ENCODE measurements around the gene TTC34. TPM values are rescaled to one million over a fixed set of nuclear protein-coding genes. Genes with fewer than 3 reads are reported as not detected.

Gene TTC34
- total and polyA plus RNA-seq, 2 of the 4 experiments (the other 2 are of a cell fraction), result under 0.01 to 0.09 TPM

- CTCF ChIA-PET, result interaction anchor here (0.5 kb wide), 1 partner anchor 975 kb away, joined by 4 read pairs; no protein-coding TSS in a partner anchor
Measured at GRCh38 chr1:2646837-2647236, 154.7 kb downstream of the TTC34 start.

More at GRCh38 chr1:2646837-2647236, 154.7 kb downstream of the TTC34 start:
- H3K23ac ChIP-seq (ENCODE audit: low read depth, low read length), result no peak overlapping the region
- H3K79me1 ChIP-seq (ENCODE audit: low read depth in 1 of 2, low read length in 2 of 2), result no peaks in the 10 kb centered on the region; a peak in 1 of 4 replicates
- no peak overlapping the region for H2BK15ac ChIP-seq (ENCODE audit: low read depth, low read length)
- H3K36me3 ChIP-seq (ENCODE audit: control insufficient read depth, insufficient read depth, low read length), result no peaks in the 10 kb centered on the region
- POLR2A ChIA-PET (ENCODE audit: unreplicated experiment), result no interaction called here
- no peak overlapping the region for H4K5ac ChIP-seq (ENCODE audit: low read depth, low read length)
- H2BK120ac ChIP-seq (ENCODE audit: low read depth, low read length), result no peak overlapping the region
- DNase-seq (no peak), ATAC-seq (ENCODE audit: low read depth) (no peak)
- BruUV-seq (replicated peaks), result no TSS peak
- H2AFZ ChIP-seq (replicated peaks; ENCODE audit: low read length, poor library complexity), result no peak overlapping the region
- dilution Hi-C loops (cut with HindIII; ENCODE audit: low sequenced_read_pairs, unreplicated experiment), result no loop called here
- no peak overlapping the region for H3K56ac ChIP-seq (ENCODE audit: extremely low read depth, insufficient read depth, low read length)
- no peak overlapping the region for H3K4me3 ChIP-seq (ENCODE audit: insufficient read depth, low read depth, low read length)
- H4K20me1 ChIP-seq (ENCODE audit: insufficient read depth, low read length), result no peaks in the 10 kb centered on the region
- TF ChIP-seq MAFK (IDR thresholded peaks at IDR 0.05; ENCODE audit: low read depth, low read length) (no peak), MXI1 (IDR thresholded peaks at IDR 0.05; ENCODE audit: borderline replicate concordance, low read depth, low read length) (no peak), CEBPB (IDR thresholded peaks at IDR 0.05; ENCODE audit: low read depth, low read length) (no peak), SMC3 (IDR thresholded peaks at IDR 0.05; ENCODE audit: low read depth, low read length) (no peak), FOS (IDR thresholded peaks at IDR 0.05; ENCODE audit: low read depth, low read length) (no peak), USF2 (IDR thresholded peaks at IDR 0.05; ENCODE audit: low read depth, low read length) (no peak), RFX5 (IDR thresholded peaks at IDR 0.05; ENCODE audit: low read depth, low read length) (no peak), ELK1 (IDR thresholded peaks at IDR 0.05; ENCODE audit: borderline replicate concordance, low read depth, low read length) (no peak), CTCF (conservative IDR thresholded peaks at IDR 0.05; ENCODE audit: low read depth, low read length) (no peak), NFE2L2 (IDR thresholded peaks at IDR 0.05; ENCODE audit: low read depth, low read length) (no peak), CHD1 (IDR thresholded peaks at IDR 0.05; ENCODE audit: low read depth, low read length) (no peak), MAZ (IDR thresholded peaks at IDR 0.05; ENCODE audit: borderline replicate concordance, low read depth, low read length) (no peak), POLR2A (IDR thresholded peaks at IDR 0.05; ENCODE audit: low read depth, low read length) (no peak), RAD21 (IDR thresholded peaks at IDR 0.05; ENCODE audit: low read length) (no peak), RCOR1 (IDR thresholded peaks at IDR 0.05; ENCODE audit: insufficient replicate concordance, low read length) (no peak), BHLHE40 (IDR thresholded peaks at IDR 0.05; ENCODE audit: low read depth, low read length) (no peak)
- no peak overlapping the region for H2AK9ac ChIP-seq (replicated peaks; ENCODE audit: low read depth, low read length, poor library complexity)
- H2BK5ac ChIP-seq (ENCODE audit: low read depth, low read length, poor library complexity, severe bottlenecking), result no peak overlapping the region
- H3K4ac ChIP-seq (ENCODE audit: low read depth, low read length), result no peak overlapping the region
- H2AK5ac ChIP-seq (ENCODE audit: low read depth, low read length), result no peak overlapping the region
- no peak overlapping the region for H4K8ac ChIP-seq (ENCODE audit: low read depth in 2 of 2, low read length in 2 of 2)
- H3K18ac ChIP-seq (ENCODE audit: low read depth, low read length), result no peak overlapping the region
- intact Hi-C loops (cut with micrococcal nuclease), result no loop called here
- no peak overlapping the region for H3K14ac ChIP-seq (replicated peaks; ENCODE audit: low read depth, low read length)
- no peak overlapping the region for H3K9ac ChIP-seq (ENCODE audit: low read depth, low read length)
- no peak overlapping the region for H3K27ac ChIP-seq (ENCODE audit: insufficient read depth, low read length)
- H3K4me1 ChIP-seq (ENCODE audit: control insufficient read depth, insufficient read depth, low read length), result no peaks in the 10 kb centered on the region
- H3K27me3 ChIP-seq (ENCODE audit: control insufficient read depth, insufficient read depth, low read length), result no peaks in the 10 kb centered on the region
- no peak overlapping the region for H3K4me2 ChIP-seq (ENCODE audit: low read depth, low read length)
- H4K91ac ChIP-seq (ENCODE audit: insufficient read depth, low read depth, low read length), result no peak overlapping the region
- H3K9me1 ChIP-seq (ENCODE audit: insufficient read depth, low read length), result no peaks in the 10 kb centered on the region
- H3K9me3 ChIP-seq (ENCODE audit: control insufficient read depth, insufficient read depth, low read length), result peaks cover 10% of the 10 kb centered on the region
- 83% methylated on average over 1 of the region's 5 CpGs; no CpG with 5 or more reads in 1 of the 2 experiments for WGBS, 2 experiments (ENCODE audit: extremely low coverage in 2 of 2, insufficient read length in 1 of 2)
- in situ Hi-C loops (cut with MboI; ENCODE audit: low sequenced_read_pairs), result no loop called here
- no peak overlapping the region for H2BK20ac ChIP-seq (ENCODE audit: low read depth, low read length)
